Ecto neural progenitor cell (in vitro differentiated cells): ENCODE results near the gene VPS13A.
"Not testable (repeated sequence)": the region's sequence is repeated elsewhere in the genome, so short reads cannot be mapped to it uniquely, and the experiment has no call there.

ENCODE experiments used
- DNase-seq: peaks from one replicate; pipeline ENCODE4 v3.0.0-alpha.2; 2018; ENCODE audit warnings: low spot score

VPS13A gene

GRCh38 chr9:77183581-77183980, 6.2 kb downstream of the VPS13A start:
- no peak for DNase-seq

GRCh38 chr9:77188242-77188641, 10.9 kb downstream of the VPS13A start:
- no peak for DNase-seq

- no peak for DNase-seq
Observed at GRCh38 chr9:77194423-77194822, 17.1 kb downstream of the VPS13A start.

- no peak for DNase-seq
Observed at GRCh38 chr9:77210116-77210515, 32.8 kb downstream of the VPS13A start.

GRCh38 chr9:77211561-77211960, 34.2 kb downstream of the VPS13A start:
- no peak for DNase-seq

GRCh38 chr9:77212801-77213200, 35.5 kb downstream of the VPS13A start:
- DNase-seq = no peak

GRCh38 chr9:77215874-77216273, 38.5 kb downstream of the VPS13A start:
- no peak for DNase-seq

- DNase-seq = no peak
Observed at GRCh38 chr9:77218612-77219011, 41.3 kb downstream of the VPS13A start.

GRCh38 chr9:77221431-77221830, 44.1 kb downstream of the VPS13A start:
- DNase-seq = no peak

GRCh38 chr9:77224746-77225312, 47.5 kb downstream of the VPS13A start:
- no peak for DNase-seq

- no peak for DNase-seq
Observed at GRCh38 chr9:77236693-77237092, 59.4 kb downstream of the VPS13A start.

GRCh38 chr9:77237896-77238295, 60.6 kb downstream of the VPS13A start:
- DNase-seq = no peak

- DNase-seq = no peak
Observed at GRCh38 chr9:77251050-77251449, 73.7 kb downstream of the VPS13A start.

GRCh38 chr9:77257275-77257674, 79.9 kb downstream of the VPS13A start:
- no peak for DNase-seq

GRCh38 chr9:77261605-77262004, 84.3 kb downstream of the VPS13A start:
- no peak for DNase-seq

GRCh38 chr9:77267762-77268161, 90.4 kb downstream of the VPS13A start:
- not testable (repeated sequence) for DNase-seq

GRCh38 chr9:77271023-77271690, 93.8 kb downstream of the VPS13A start:
- no peak for DNase-seq

GRCh38 chr9:77276799-77277198, 99.5 kb downstream of the VPS13A start:
- DNase-seq = no peak

GRCh38 chr9:77277719-77278118, 100.4 kb downstream of the VPS13A start:
- no peak for DNase-seq

GRCh38 chr9:77283991-77284390, 106.7 kb downstream of the VPS13A start:
- no peak for DNase-seq

- no peak for DNase-seq
Observed at GRCh38 chr9:77284616-77285015, 107.3 kb downstream of the VPS13A start.

GRCh38 chr9:77290373-77290772, 113.0 kb downstream of the VPS13A start:
- no peak for DNase-seq

GRCh38 chr9:77291714-77292113, 114.4 kb downstream of the VPS13A start:
- no peak for DNase-seq

GRCh38 chr9:77293949-77294348, 116.6 kb downstream of the VPS13A start:
- no peak for DNase-seq
